Fibroblast of lung (primary cell): ENCODE results near the gene FAM50B. TPM values are rescaled to one million over a fixed set of nuclear protein-coding genes. Genes with fewer than 3 reads are reported as not detected.

Source experiments
- DNase-seq, 2 donors: peaks; one replicate each; pipeline versions ENCODE4 v3.0.0 to v3.0.0-alpha.2; 2010; ENCODE audit warnings: low read depth in 2 of 2
- H2AFZ ChIP-seq: 2 replicates; pipeline ENCODE4 v1.5.1; 2012; ENCODE audit warnings: low read length, control low read depth, inconsistent platforms
- H3K27ac ChIP-seq: 2 replicates; pipeline ENCODE4 v1.5.1; 2011; ENCODE audit warnings: low read length, control low read depth; ENCODE audit not compliant: insufficient read depth
- H3K27me3 ChIP-seq: 2 replicates; pipeline ENCODE4 v1.5.1; 2011; ENCODE audit warnings: mild to moderate bottlenecking, low read length; ENCODE audit not compliant: control insufficient read depth, insufficient read depth
- H3K36me3 ChIP-seq: 2 replicates; pipeline ENCODE4 v1.5.1; 2011; ENCODE audit warnings: low read length; ENCODE audit not compliant: control insufficient read depth, insufficient read depth
- H3K4me1 ChIP-seq: 2 replicates; pipeline ENCODE4 v1.5.1; 2011; ENCODE audit warnings: low read length; ENCODE audit not compliant: control insufficient read depth, insufficient read depth; ENCODE audit errors: extremely low read depth
- H3K4me2 ChIP-seq: 2 replicates; pipeline ENCODE4 v1.5.1; 2011; ENCODE audit warnings: low read length, control low read depth; ENCODE audit not compliant: insufficient read depth; ENCODE audit errors: extremely low read depth
- H3K4me3 ChIP-seq, 4 experiments: fragments of 200-600 bp in 1 of 4; sonication (generic) in 1 of 4; replicated peaks in 1 of 4; 2 replicates each; pipeline ENCODE4 v1.5.1; 2011 to 2016; ENCODE audit warnings: low read length in 4 of 4, low read depth in 3 of 4, mild to moderate bottlenecking in 3 of 4, control low read depth in 2 of 4, inconsistent platforms in 1 of 4, mixed read lengths in 1 of 4; ENCODE audit not compliant: insufficient read depth in 1 of 4; ENCODE audit errors: control extremely low read depth in 1 of 4
- H3K79me2 ChIP-seq: 2 replicates; pipeline ENCODE4 v1.5.1; 2012; ENCODE audit warnings: mild to moderate bottlenecking, low read length, inconsistent platforms; ENCODE audit not compliant: control insufficient read depth, insufficient read depth
- H3K9ac ChIP-seq: 2 replicates; pipeline ENCODE4 v1.5.1; 2011; ENCODE audit warnings: mild to moderate bottlenecking, low read length, control low read depth; ENCODE audit not compliant: insufficient read depth
- H3K9me3 ChIP-seq: 2 replicates; pipeline ENCODE4 v1.5.1; 2012; ENCODE audit warnings: low read depth, low read length; ENCODE audit not compliant: control insufficient read depth, insufficient read depth
- H4K20me1 ChIP-seq: 2 replicates; pipeline ENCODE4 v1.5.1; 2011; ENCODE audit warnings: low read length; ENCODE audit not compliant: control insufficient read depth, insufficient read depth; ENCODE audit errors: extremely low read depth
- CTCF ChIP-seq, 2 donors: IDR thresholded peaks in 1 of 2; conservative IDR thresholded peaks in 1 of 2; 1 replicate in 1 of 2; 2 replicates in 1 of 2; pipeline ENCODE4 v1.5.1; 2011 to 2012; ENCODE audit warnings: low read length in 2 of 2, control low read depth in 1 of 2, inconsistent platforms in 1 of 2, low read depth in 1 of 2, mild to moderate bottlenecking in 1 of 2
- EZH2 ChIP-seq: IDR thresholded peaks from 2 replicates; pipeline ENCODE4 v1.5.1; 2012; ENCODE audit warnings: low read length, control low read depth, mild to moderate bottlenecking; ENCODE audit errors: missing control alignments
- polyA plus RNA-seq, 2 donors: library from polyadenylated mRNA; depleted of rRNA in 1 of 2; stranded (reverse) in 1 of 2; unstranded in 1 of 2; fragments of >200 nt; gene quantifications; 2 replicates each; pipeline ENCODE4 v1.2.1, GENCODE V29; 2011 to 2012; ENCODE audit warnings: missing spikeins in 1 of 2
- total RNA-seq: library from RNA; depleted of rRNA; stranded (reverse); fragments of >200 nt; gene quantifications from 2 replicates; pipeline ENCODE4 v1.2.1, GENCODE V29; 2014

FAM50B gene
- total and polyA plus RNA-seq, 2 donors (not counting 1 experiment from before 2014, with no cell fraction given) = 4.2 to 15.7 TPM

GRCh38 chr6:3825851-3826581, 23.2 kb upstream of the FAM50B start:
- peak; percentile 96 to 100 for DNase-seq
- Histone ChIP-seq H3K9me3 (no peaks in the 10 kb centered on the region), H4K20me1 (no peaks in the 10 kb centered on the region), H3K27ac (peak overlapping the region; percentile 80), H3K79me2 (no peaks in the 10 kb centered on the region), H3K27me3 (no peaks in the 10 kb centered on the region), H2AFZ (peak overlapping the region; percentile 26), H3K36me3 (no peaks in the 10 kb centered on the region), H3K9ac (peak overlapping the region; percentile 27), H3K4me2 (peak overlapping the region; percentile 78), H3K4me3 (peak overlapping the region in 3 of 4 experiments; percentile 1 to 35 (median 32)), H3K4me1 (peaks cover 16% of the 10 kb centered on the region)
- no peak for TF ChIP-seq CTCF (conservative IDR thresholded peaks at IDR 0.05 in 1 of 2, IDR thresholded peaks at IDR 0.05 in 1 of 2; ENCODE audit: low read depth in 1 of 2, low read length in 2 of 2)
- TF ChIP-seq EZH2 = no peak

- DNase-seq = peak in 1 of 2 donors; percentile 53
- H3K27me3 ChIP-seq = no peaks in the 10 kb centered on the region
- no peak overlapping the region for H3K4me3 ChIP-seq
- H4K20me1 ChIP-seq = no peaks in the 10 kb centered on the region
- H2AFZ ChIP-seq = no peak overlapping the region
- H3K4me2 ChIP-seq = no peak overlapping the region
- H3K36me3 ChIP-seq = no peaks in the 10 kb centered on the region
- no peaks in the 10 kb centered on the region for H3K9me3 ChIP-seq
- no peak overlapping the region for H3K27ac ChIP-seq
- no peak for TF ChIP-seq EZH2
- no peak for TF ChIP-seq CTCF (conservative IDR thresholded peaks at IDR 0.05 in 1 of 2, IDR thresholded peaks at IDR 0.05 in 1 of 2; ENCODE audit: low read depth in 1 of 2, low read length in 2 of 2)
- H3K4me1 ChIP-seq = peaks cover 16% of the 10 kb centered on the region
- no peaks in the 10 kb centered on the region for H3K79me2 ChIP-seq
- H3K9ac ChIP-seq = no peak overlapping the region
Measured at GRCh38 chr6:3829285-3829684, 19.9 kb upstream of the FAM50B start.

GRCh38 chr6:3830806-3831205, 18.4 kb upstream of the FAM50B start:
- no peak for DNase-seq
- H3K4me1 ChIP-seq = peaks cover 6% of the 10 kb centered on the region
- H3K79me2 ChIP-seq = no peaks in the 10 kb centered on the region
- no peaks in the 10 kb centered on the region for H3K36me3 ChIP-seq
- no peaks in the 10 kb centered on the region for H3K27me3 ChIP-seq
- H3K4me3 ChIP-seq = no peak overlapping the region
- H3K9ac ChIP-seq = no peak overlapping the region
- TF ChIP-seq EZH2 = no peak
- TF ChIP-seq CTCF (conservative IDR thresholded peaks at IDR 0.05 in 1 of 2, IDR thresholded peaks at IDR 0.05 in 1 of 2; ENCODE audit: low read depth in 1 of 2, low read length in 2 of 2) = no peak
- H3K4me2 ChIP-seq = no peak overlapping the region
- no peaks in the 10 kb centered on the region for H3K9me3 ChIP-seq
- no peaks in the 10 kb centered on the region for H4K20me1 ChIP-seq
- no peak overlapping the region for H2AFZ ChIP-seq
- no peak overlapping the region for H3K27ac ChIP-seq
